GM21526 (cell line): ENCODE data around the gene APLP2.

Experiments
- ATAC-seq: cut with Tn5 transposase; IDR thresholded peaks from one replicate; pipeline ENCODE4 v1.9.1; 2021; ENCODE audit warnings: moderate library complexity; ENCODE audit not compliant: unreplicated experiment, low FRiP score

The APLP2 gene

GRCh38 chr11:130139401-130139800 lies 69.7 kb downstream of the APLP2 start:
- no peak for ATAC-seq

GRCh38 chr11:130141561-130142341 lies 72.1 kb downstream of the APLP2 start:
- ATAC-seq = no peak

GRCh38 chr11:130144141-130144540 lies 74.4 kb downstream of the APLP2 start:
- no peak for ATAC-seq

- ATAC-seq = no peak
These were observed 75.2 kb downstream of the APLP2 start for GRCh38 chr11:130144861-130145281.

- ATAC-seq = no peak
These were observed 75.7 kb downstream of the APLP2 start for GRCh38 chr11:130145311-130145812.

- peak; percentile 36 for ATAC-seq
These were observed 76.5 kb downstream of the APLP2 start for GRCh38 chr11:130145975-130146776.

- peak; percentile 44 for ATAC-seq
These were observed 77.1 kb downstream of the APLP2 start for GRCh38 chr11:130146796-130147195.

GRCh38 chr11:130148796-130149326 lies 79.2 kb downstream of the APLP2 start:
- ATAC-seq = no peak

- peak; percentile 46 for ATAC-seq
These were observed 81.1 kb downstream of the APLP2 start for GRCh38 chr11:130150790-130151189.

- peak; percentile 46 for ATAC-seq
These were observed 81.5 kb downstream of the APLP2 start for GRCh38 chr11:130151196-130151595.

- ATAC-seq = no peak
These were observed 86.7 kb downstream of the APLP2 start for GRCh38 chr11:130156108-130157022.

GRCh38 chr11:130157101-130157500 lies 87.4 kb downstream of the APLP2 start:
- no peak for ATAC-seq

GRCh38 chr11:130157840-130158239 lies 88.1 kb downstream of the APLP2 start:
- no peak for ATAC-seq

- no peak for ATAC-seq
These were observed 89.4 kb downstream of the APLP2 start for GRCh38 chr11:130159139-130159538.

- peak; percentile 60 for ATAC-seq
These were observed 90.2 kb downstream of the APLP2 start, which contains the start of gene ST14 for GRCh38 chr11:130159657-130160497. Gene ST14 (plus strand): TSS chr11:130159782. CDS start chr11:130159980, 198 bp downstream.

- ATAC-seq = no peak
These were observed 90.9 kb downstream of the APLP2 start for GRCh38 chr11:130160498-130161155.

- ATAC-seq = no peak
These were observed 91.9 kb downstream of the APLP2 start for GRCh38 chr11:130161441-130162145.

- no peak for ATAC-seq
These were observed 93.0 kb downstream of the APLP2 start for GRCh38 chr11:130162733-130163132.
